HepG2 (cell line): Measurements from ENCODE around the gene BASP1. TPM values are rescaled to one million over a fixed set of nuclear protein-coding genes. Genes with fewer than 3 reads are reported as not detected.
"Not testable (repeated sequence)": the region's sequence is repeated elsewhere in the genome, so short reads cannot be mapped to it uniquely, and the experiment has no call there.

Experiments used
- ATAC-seq: fragments of 200-7000 bp; cut with Tn5 transposase; 3 replicates; pipeline ENCODE4 v1.9.1; 2020; ENCODE audit warnings: mild to moderate bottlenecking, moderate library complexity
- BruUV-seq: library from RNA; stranded (reverse); fragments of 400-500 nt; replicated peaks from 2 replicates; lab custom pipeline; 2021; lab: Mats Ljungman, UMichigan
- CTCF ChIA-PET: fragments of 300-600 bp; formaldehyde crosslinking; extraction: SDS; loops from one replicate; lab custom pipeline; 2021; ENCODE audit warnings: low total read pairs, inconsistent platforms, low intra/inter-chr PET ratio; lab: Yijun Ruan, JAX
- POLR2A ChIA-PET: fragments of 350-600 bp; sonication (Branson Sonifier 250); formaldehyde crosslinking; loops from one replicate; lab custom pipeline; 2020; ENCODE audit warnings: antibody characterized with exemption, inconsistent platforms; lab: Yijun Ruan, JAX
- DNase-seq: peaks from one replicate; pipeline ENCODE4 v3.0.0-alpha.2; 2015; ENCODE audit warnings: low spot score
- FAIRE-seq: peaks from 3 replicates; lab custom pipeline; 2011; peaks lifted over from hg19 to GRCh38; lab: Jason Lieb, UNC
- H2AFZ ChIP-seq: one replicate; pipeline ENCODE4 v1.6.1; 2011; ENCODE audit warnings: low read length, inconsistent platforms
- H3K27ac ChIP-seq: fragments of 300-600 bp; 3 replicates; pipeline ENCODE4 v1.8.0; 2011; ENCODE audit warnings: mixed run types, mild to moderate bottlenecking, mixed read lengths, low read length, inconsistent platforms; ENCODE audit not compliant: insufficient read depth; ENCODE audit errors: extremely low read length
- H3K27me3 ChIP-seq, 2 experiments: fragments of 200-600 bp in 1 of 2; 2 replicates in 1 of 2; 3 replicates in 1 of 2; pipeline versions ENCODE4 v1.6.0 to v1.8.0; 2011; ENCODE audit warnings: low read length in 2 of 2, mild to moderate bottlenecking in 2 of 2, moderate library complexity in 2 of 2, inconsistent platforms in 1 of 2; ENCODE audit not compliant: insufficient read depth in 2 of 2, control insufficient read depth in 1 of 2
- H3K36me3 ChIP-seq, 2 experiments: fragments of 200-600 bp in 1 of 2; replicated peaks in 1 of 2; 2 replicates in 1 of 2; 3 replicates in 1 of 2; pipeline versions ENCODE4 v1.5.1 to v1.8.0; 2011; ENCODE audit warnings: low read length in 2 of 2, inconsistent platforms in 1 of 2; ENCODE audit not compliant: insufficient read depth in 2 of 2, control insufficient read depth in 1 of 2
- H3K4me1 ChIP-seq: 2 replicates; pipeline ENCODE4 v1.5.1; 2012; ENCODE audit warnings: low read length, inconsistent platforms; ENCODE audit not compliant: insufficient read depth
- H3K4me2 ChIP-seq: 2 replicates; pipeline ENCODE4 v1.6.0; 2011; ENCODE audit warnings: low read depth, low read length, inconsistent platforms
- H3K4me3 ChIP-seq, 3 experiments: fragments of 200-600 bp in 1 of 3; sonication (generic), shearing (Covaris generic) in 1 of 3; replicated peaks in 1 of 3; 2 replicates each; pipeline ENCODE4 v1.5.1; 2011 to 2016; ENCODE audit warnings: low read length in 3 of 3, inconsistent platforms in 2 of 3, low read depth in 2 of 3, mild to moderate bottlenecking in 2 of 3, control low read depth in 1 of 3, mixed read lengths in 1 of 3; ENCODE audit not compliant: insufficient read depth in 1 of 3
- H3K79me2 ChIP-seq: one replicate; pipeline ENCODE4 v1.6.1; 2011; ENCODE audit warnings: low read length, inconsistent platforms; ENCODE audit not compliant: insufficient read depth
- H3K9ac ChIP-seq: 2 replicates; pipeline ENCODE4 v1.6.0; 2011; ENCODE audit warnings: mild to moderate bottlenecking, low read depth, low read length, inconsistent platforms; ENCODE audit not compliant: insufficient read depth
- H3K9me3 ChIP-seq: 2 replicates; pipeline ENCODE4 v1.5.1; 2012; ENCODE audit warnings: mild to moderate bottlenecking, low read length
- H4K20me1 ChIP-seq: 2 replicates; pipeline ENCODE4 v1.6.0; 2011; ENCODE audit warnings: inconsistent platforms, mild to moderate bottlenecking, low read length, moderate library complexity; ENCODE audit not compliant: insufficient read depth
- MAFF ChIP-seq: IDR thresholded peaks from 2 replicates; pipeline ENCODE4 v1.6.1; 2011; ENCODE audit warnings: low read depth, low read length, improper control_type of control experiment
- MAFK ChIP-seq, 2 experiments: IDR thresholded peaks in 1 of 2; conservative IDR thresholded peaks in 1 of 2; 2 replicates each; pipeline ENCODE4 v1.6.1; 2011; ENCODE audit warnings: improper control_type of control experiment in 2 of 2, low read length in 2 of 2
- WGBS: methylation state at CpG from one replicate; pipeline ENCODE4 v1.1.6; 2017; ENCODE audit warnings: low lambda C conversion rate; 5-methylcytosine and 5-hydroxymethylcytosine counted together
- in situ Hi-C: cut with HindIII; loops from 2 replicates; pipeline ENCODE4 v1.10.0; 2017; ENCODE audit warnings: low pct_unique_long_range_greater_than_20kb; ENCODE audit not compliant: extremely low pct_ligation_motif_present
- intact Hi-C: fragments of 100-400 bp; cut with micrococcal nuclease; formaldehyde crosslinking; loops from one replicate; pipeline ENCODE4 v1.10.0; 2022; ENCODE audit not compliant: unreplicated experiment
- polyA plus RNA-seq, 8 experiments: library from polyadenylated mRNA; depleted of rRNA in 3 of 8; stranded (reverse) in 7 of 8; unstranded in 1 of 8; fragments of >200 nt; fragmentation: Illumina TruSeq in 4 of 8; extraction: Trizol in 4 of 8; gene quantifications; 2 replicates each; pipeline versions ENCODE4 v1.2.1 to v1.2.3, GENCODE V29; 2011 to 2016; ENCODE audit warnings: low read depth in 4 of 8, missing spikeins in 1 of 8, mixed read lengths in 1 of 8; ENCODE audit not compliant: insufficient read depth in 1 of 8
- total RNA-seq, 5 experiments: library from RNA; depleted of rRNA; stranded (reverse); fragments of >200 nt; fragmentation: Illumina TruSeq; extraction: Trizol; gene quantifications; 2 replicates each; pipeline ENCODE4 v1.2.3, GENCODE V29; 2016; ENCODE audit warnings: low read depth in 1 of 5

BASP1 gene
- total and polyA plus RNA-seq, 2 of the 13 experiments (the other 11 are each of a cell fraction or from before 2014, with no cell fraction given): 0.04 TPM; not detected in 1

DNA sequence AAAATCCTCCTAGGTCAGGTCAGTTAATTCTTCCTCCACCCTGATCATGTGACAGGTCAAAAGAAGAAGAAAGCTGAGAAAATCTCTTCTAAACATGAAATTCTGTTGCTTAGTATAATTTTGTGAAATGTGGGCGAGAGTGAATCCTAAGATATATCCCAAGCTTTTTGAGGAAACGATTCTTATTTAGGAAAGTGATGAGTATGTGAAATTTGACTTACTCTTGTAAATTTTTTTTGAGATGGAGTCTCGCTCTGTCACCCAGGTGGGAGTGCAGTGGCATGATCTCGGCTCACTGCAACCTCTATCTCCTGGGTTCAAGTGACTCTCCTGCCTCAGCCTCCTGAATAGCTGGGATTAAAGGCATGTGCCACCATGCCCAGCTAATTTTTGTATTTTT is 93.1 kb downstream of the BASP1 start:
- TF ChIP-seq MAFK (conservative IDR thresholded peaks at IDR 0.05 in 1 of 2, IDR thresholded peaks at IDR 0.05 in 1 of 2; ENCODE audit: low read length in 2 of 2) (peak in 1 of 2 experiments; percentile 43; a peak in 2 of 4 replicates), MAFF (peak; percentile 24; the same call in 1 of the 2 replicates)
- intact Hi-C loops, H3K4me3 ChIP-seq, in situ Hi-C loops, H3K27me3 ChIP-seq, H2AFZ ChIP-seq, H3K36me3 ChIP-seq, H3K27ac ChIP-seq, H3K79me2 ChIP-seq, CTCF ChIA-PET, ATAC-seq, H3K9ac ChIP-seq, H3K4me2 ChIP-seq, POLR2A ChIA-PET, H3K9me3 ChIP-seq, FAIRE-seq, DNase-seq, BruUV-seq, H3K4me1 ChIP-seq, H4K20me1 ChIP-seq: not testable (repeated sequence)
- WGBS: 26% methylated on average over 4 of the region's 4 CpGs

DNA sequence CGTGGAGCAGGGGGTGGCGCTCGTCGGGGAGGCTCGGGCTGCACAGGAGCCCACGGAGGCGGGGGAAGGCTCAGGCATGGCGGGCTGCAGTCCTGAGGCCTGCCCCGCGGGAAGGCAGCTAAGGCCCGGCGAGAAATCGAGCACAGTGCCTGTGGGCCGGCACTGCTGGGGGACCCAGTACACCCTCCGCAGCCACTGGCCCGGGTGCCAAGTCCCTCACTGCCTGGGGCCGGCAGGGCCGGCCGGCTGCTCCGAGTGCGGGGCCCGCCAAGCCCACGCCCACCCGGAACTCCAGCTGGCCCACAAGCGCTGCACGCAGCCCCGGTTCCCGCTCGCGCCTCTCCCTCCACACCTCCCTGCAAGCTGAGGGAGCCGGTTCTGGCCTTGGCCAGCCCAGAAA is 94.4 kb downstream of the BASP1 start:
- DNase-seq, intact Hi-C loops, H3K9me3 ChIP-seq, H3K4me1 ChIP-seq, H3K4me3 ChIP-seq, in situ Hi-C loops, CTCF ChIA-PET, H3K79me2 ChIP-seq, H3K4me2 ChIP-seq, FAIRE-seq, H3K27ac ChIP-seq, H2AFZ ChIP-seq, H3K9ac ChIP-seq, ATAC-seq, H3K36me3 ChIP-seq, BruUV-seq, H3K27me3 ChIP-seq, H4K20me1 ChIP-seq, POLR2A ChIA-PET: not testable (repeated sequence)
- no CpG with 5 or more reads among the region's 31 CpGs for WGBS
